PC-9 (cell line): ENCODE data around the gene BSPH1. TPM values are rescaled to one million over a fixed set of nuclear protein-coding genes. Genes with fewer than 3 reads are reported as not detected.

Experiments
- BruUV-seq: library from RNA; stranded (reverse); fragments of 400-500 nt; replicated peaks from 2 replicates; lab custom pipeline; 2021; lab: Mats Ljungman, UMichigan
- CTCF ChIA-PET: fragments of 300-600 bp; sonication (Branson Sonifier 250); formaldehyde crosslinking; loops from one replicate; lab custom pipeline; 2022; ENCODE audit warnings: antibody characterized with exemption; lab: Charles Lee
- POLR2A ChIA-PET: fragments of 300-600 bp; sonication (Branson Sonifier 250); formaldehyde crosslinking; loops from one replicate; lab custom pipeline; 2022; ENCODE audit warnings: antibody characterized with exemption; ENCODE audit not compliant: unreplicated experiment; lab: Charles Lee
- DNase-seq, 2 experiments: peaks; one replicate each; pipeline versions ENCODE4 v3.0.0 to v3.0.0-alpha.2; 2015 to 2022; ENCODE audit warnings: mixed read lengths in 1 of 2
- H2AFZ ChIP-seq: fragments of 200-600 bp; sonication (generic); 2 replicates; pipeline ENCODE4 v1.8.1; 2017; ENCODE audit warnings: antibody characterized with exemption
- H3F3A ChIP-seq: fragments of 200-600 bp; sonication (generic); 2 replicates; pipeline ENCODE4 v1.8.1; 2017; ENCODE audit warnings: antibody characterized with exemption, mild to moderate bottlenecking, low read depth; ENCODE audit not compliant: insufficient read depth
- H3K27ac ChIP-seq: fragments of 200-600 bp; sonication (generic); 2 replicates; pipeline ENCODE4 v1.6.1; 2016; ENCODE audit warnings: mixed run types
- H3K27me3 ChIP-seq: fragments of 200-600 bp; sonication (generic); 2 replicates; pipeline ENCODE4 v1.6.1; 2016; ENCODE audit warnings: low read depth, mixed run types; ENCODE audit not compliant: insufficient read depth
- H3K36me3 ChIP-seq: fragments of 200-600 bp; sonication (generic); 2 replicates; pipeline ENCODE4 v1.6.1; 2016; ENCODE audit warnings: low read depth, mixed run types
- H3K4me1 ChIP-seq: fragments of 200-600 bp; sonication (generic); replicated peaks from 2 replicates; pipeline ENCODE4 v1.6.1; 2016; ENCODE audit warnings: mixed run types; ENCODE audit not compliant: insufficient read depth
- H3K4me2 ChIP-seq: fragments of 200-600 bp; sonication (generic); 2 replicates; pipeline ENCODE4 v1.6.1; 2017; ENCODE audit warnings: mixed run types
- H3K4me3 ChIP-seq: fragments of 200-600 bp; sonication (generic); 2 replicates; pipeline ENCODE4 v1.6.1; 2016; ENCODE audit warnings: mixed run types
- H3K79me2 ChIP-seq: fragments of 200-600 bp; sonication (generic); 2 replicates; pipeline ENCODE4 v1.6.1; 2017; ENCODE audit warnings: low read depth, mixed run types
- H3K9me2 ChIP-seq: fragments of 200-600 bp; sonication (generic); 2 replicates; pipeline ENCODE4 v1.8.1; 2017; ENCODE audit warnings: mild to moderate bottlenecking; ENCODE audit not compliant: insufficient read depth
- H3K9me3 ChIP-seq: fragments of 200-600 bp; sonication (generic); 2 replicates; pipeline ENCODE4 v1.8.1; 2016; ENCODE audit warnings: low read depth; ENCODE audit not compliant: insufficient read depth
- H4K20me1 ChIP-seq: fragments of 200-600 bp; sonication (generic); 2 replicates; pipeline ENCODE4 v1.8.1; 2017; ENCODE audit not compliant: insufficient read depth
- CTCF ChIP-seq: fragments of 200-600 bp; sonication (generic); conservative IDR thresholded peaks from 2 replicates; pipeline ENCODE4 v1.6.1; 2017; ENCODE audit warnings: mixed run types, antibody characterized with exemption, mild to moderate bottlenecking, moderate library complexity
- EZH2 ChIP-seq: fragments of 200-600 bp; sonication (generic); IDR thresholded peaks from 2 replicates; pipeline ENCODE4 v1.8.0; 2017; ENCODE audit warnings: antibody characterized with exemption, low read depth
- intact Hi-C: fragments of 100-400 bp; cut with micrococcal nuclease; formaldehyde crosslinking; loops from one replicate; pipeline ENCODE4 v1.10.0; 2022; ENCODE audit not compliant: unreplicated experiment
- total RNA-seq: library from RNA; stranded (reverse); gene quantifications from 2 replicates; pipeline ENCODE4 v1.2.3, GENCODE V29; 2021

BSPH1 gene
- total RNA-seq, 1 experiment from 2014 or later = not detected

GRCh38 chr19:48023518-48023917 lies 31.5 kb upstream of the BSPH1 start:
- Histone ChIP-seq H4K20me1 (no peaks in the 10 kb centered on the region), H2AFZ (no peak overlapping the region), H3K4me1 (no peaks in the 10 kb centered on the region), H3K36me3 (no peaks in the 10 kb centered on the region), H3K9me2 (no peaks in the 10 kb centered on the region), H3K9me3 (no peaks in the 10 kb centered on the region), H3K27me3 (peaks cover 72% of the 10 kb centered on the region), H3K79me2 (no peaks in the 10 kb centered on the region), H3K4me3 (no peak overlapping the region), H3F3A (no peaks in the 10 kb centered on the region), H3K4me2 (no peak overlapping the region), H3K27ac (no peak overlapping the region)
- ChIA-PET POLR2A (no interaction called here), CTCF (no interaction called here)
- intact Hi-C loops = no loop called here
- TF ChIP-seq EZH2 (no peak), CTCF (no peak)
- no peak for DNase-seq
- no TSS peak for BruUV-seq

DNA sequence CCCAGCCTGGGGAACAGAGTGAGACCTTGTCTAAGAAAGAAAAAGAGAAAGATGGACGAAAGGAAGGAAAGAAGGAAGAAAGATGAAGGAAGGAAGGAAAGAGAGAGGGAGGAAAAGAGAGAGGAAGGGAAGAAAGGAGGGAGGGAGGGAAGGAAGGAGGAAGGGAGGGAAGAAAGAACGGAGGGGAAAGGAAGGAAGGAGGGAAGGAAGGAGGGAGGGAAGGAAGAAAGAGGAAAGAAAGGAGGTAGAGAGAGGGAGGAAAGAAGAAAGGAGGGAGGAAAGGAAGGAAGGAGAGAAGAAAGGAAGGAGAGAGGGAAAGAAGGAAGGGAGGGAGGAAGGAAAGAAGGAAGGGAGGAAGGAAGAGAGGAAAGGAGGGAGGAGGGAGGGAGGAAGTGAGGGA lies 31.0 kb upstream of the BSPH1 start:
- peaks cover 76% of the 10 kb centered on the region for H3K27me3 ChIP-seq
- no peaks in the 10 kb centered on the region for H3K79me2 ChIP-seq
- ChIA-PET CTCF (no interaction called here), POLR2A (no interaction called here)
- H3K4me2 ChIP-seq = no peak overlapping the region
- H3K27ac ChIP-seq = no peak overlapping the region
- H4K20me1 ChIP-seq = no peaks in the 10 kb centered on the region
- intact Hi-C loops = no loop called here
- H3F3A ChIP-seq = no peaks in the 10 kb centered on the region
- BruUV-seq = no TSS peak
- TF ChIP-seq EZH2 (no peak), CTCF (no peak)
- no peaks in the 10 kb centered on the region for H3K36me3 ChIP-seq
- H3K4me1 ChIP-seq = no peaks in the 10 kb centered on the region
- no peak overlapping the region for H2AFZ ChIP-seq
- no peak overlapping the region for H3K4me3 ChIP-seq
- no peak for DNase-seq
- H3K9me3 ChIP-seq = no peaks in the 10 kb centered on the region
- H3K9me2 ChIP-seq = no peaks in the 10 kb centered on the region

DNA sequence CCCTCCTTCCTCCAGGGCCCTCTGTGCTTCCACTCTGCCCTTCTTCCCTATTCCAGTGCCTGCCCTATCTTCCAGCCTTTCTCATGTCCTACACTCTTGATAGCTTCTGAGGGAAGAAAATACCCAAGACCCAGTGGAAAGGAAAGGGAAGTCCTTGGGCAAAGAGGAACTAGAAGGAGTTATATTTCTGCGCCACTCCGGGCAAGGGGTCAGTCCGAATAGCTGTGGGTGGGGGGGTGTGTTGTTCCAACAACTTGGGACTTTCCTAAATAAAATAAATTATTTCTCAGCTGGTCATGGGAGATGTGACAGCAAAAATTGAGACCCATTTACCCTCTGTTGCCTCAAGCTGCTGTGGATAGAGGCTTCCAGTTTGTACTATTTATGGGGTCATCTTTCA lies 28.7 kb upstream of the BSPH1 start:
- H3K4me2 ChIP-seq = no peak overlapping the region
- POLR2A ChIA-PET = no interaction called here
- TF ChIP-seq EZH2 (no peak), CTCF (no peak)
- no peaks in the 10 kb centered on the region for H4K20me1 ChIP-seq
- H3F3A ChIP-seq = no peaks in the 10 kb centered on the region
- no TSS peak for BruUV-seq
- peaks cover 88% of the 10 kb centered on the region for H3K27me3 ChIP-seq
- H2AFZ ChIP-seq = no peak overlapping the region
- intact Hi-C loops = no loop called here
- H3K27ac ChIP-seq = no peak overlapping the region
- H3K9me2 ChIP-seq = no peaks in the 10 kb centered on the region
- DNase-seq = no peak
- H3K4me3 ChIP-seq = no peak overlapping the region
- H3K4me1 ChIP-seq = no peaks in the 10 kb centered on the region
- no peaks in the 10 kb centered on the region for H3K79me2 ChIP-seq
- CTCF ChIA-PET = no interaction called here
- H3K9me3 ChIP-seq = no peaks in the 10 kb centered on the region
- H3K36me3 ChIP-seq = no peaks in the 10 kb centered on the region
